Esophagus squamous epithelium (tissue), 4 donors: Measurements from ENCODE around the gene MYL5.

Source experiments
- CTCF ChIP-seq, 6 experiments: fragments of 450-650 bp in 4 of 6; fragments of 200-600 bp in 2 of 6; sonication (generic) in 2 of 6; IDR thresholded peaks; one replicate each; pipeline ENCODE4 v1.5.1; 2016 to 2019; ENCODE audit warnings: antibody characterized with exemption in 6 of 6, mild to moderate bottlenecking in 4 of 6, moderate library complexity in 4 of 6
- POLR2A ChIP-seq, 4 donors: fragments of 450-650 bp; IDR thresholded peaks; one replicate each; pipeline ENCODE4 v1.6.1; 2017; ENCODE audit warnings: antibody characterized with exemption in 4 of 4, mild to moderate bottlenecking in 4 of 4, moderate library complexity in 3 of 4

GRCh38 chr4:651884-652642 lies 22.3 kb upstream of the MYL5 start:
- no peak for TF ChIP-seq CTCF (IDR thresholded peaks at IDR 0.05)
- no peak for TF ChIP-seq POLR2A (IDR thresholded peaks at IDR 0.05)
